Naive B cell (primary cell): ENCODE data around the gene AMIGO2. TPM values are rescaled to one million over a fixed set of nuclear protein-coding genes. Genes with fewer than 3 reads are reported as not detected.
"Not testable (repeated sequence)": the region's sequence is repeated elsewhere in the genome, so short reads cannot be mapped to it uniquely, and the experiment has no call there.

Source experiments
- ATAC-seq, 2 donors: fragments of 150-1000 bp; cut with Tn5 transposase; 2 replicates each; pipeline ENCODE4 v1.10.0; 2021; ENCODE audit warnings: low read depth in 2 of 2, mild to moderate bottlenecking in 2 of 2, moderate library complexity in 2 of 2
- DNase-seq: peaks from one replicate; pipeline ENCODE4 v3.0.0; 2022
- H3K27ac Mint-ChIP-seq, 6 donors: one replicate each; pipeline ENCODE4 v1.8.0; 2020 to 2022; ENCODE audit warnings: mild to moderate bottlenecking in 6 of 6, mixed read lengths in 6 of 6, moderate library complexity in 5 of 6, inconsistent platforms in 2 of 6
- H3K27me3 Mint-ChIP-seq, 3 donors: one replicate each; pipeline ENCODE4 v1.8.0; 2021 to 2022; ENCODE audit warnings: mixed read lengths in 3 of 3, mild to moderate bottlenecking in 1 of 3
- H3K36me3 Mint-ChIP-seq, 2 donors: one replicate each; pipeline ENCODE4 v1.8.0; 2020 to 2022; ENCODE audit warnings: mixed read lengths in 2 of 2, inconsistent platforms in 1 of 2, mild to moderate bottlenecking in 1 of 2
- H3K4me1 Mint-ChIP-seq, 3 donors: one replicate each; pipeline ENCODE4 v1.8.0; 2020 to 2022; ENCODE audit warnings: mixed read lengths in 3 of 3, inconsistent platforms in 1 of 3, mild to moderate bottlenecking in 1 of 3, moderate library complexity in 1 of 3
- H3K4me3 Mint-ChIP-seq, 8 donors: one replicate each; pipeline ENCODE4 v1.8.0; 2020 to 2022; ENCODE audit warnings: mild to moderate bottlenecking in 8 of 8, mixed read lengths in 8 of 8, moderate library complexity in 8 of 8, inconsistent platforms in 2 of 8
- H3K9me3 Mint-ChIP-seq, 7 donors: one replicate each; pipeline ENCODE4 v1.8.0; 2020 to 2022; ENCODE audit warnings: mixed read lengths in 7 of 7, mild to moderate bottlenecking in 5 of 7, inconsistent platforms in 2 of 7, moderate library complexity in 1 of 7
- polyA plus RNA-seq, 6 donors: library from polyadenylated mRNA; unstranded; fragments of 300-500 nt; fragmentation: Illumina TruSeq; gene quantifications; one replicate each; pipeline ENCODE4 v1.2.3, GENCODE V29; 2021; ENCODE audit warnings: low read depth in 6 of 6

Gene AMIGO2
- polyA plus RNA-seq, 6 donors from 2014 or later = 0.08 to 10.7 (median 6.1) TPM

GRCh38 chr12:47077206-47078085, 2.3 kb downstream of the AMIGO2 start:
- no peaks in the 10 kb centered on the region for H3K27me3 Mint-ChIP-seq
- peaks cover 0 to 8% of the 10 kb centered on the region in 2 donors for H3K36me3 Mint-ChIP-seq
- H3K9me3 Mint-ChIP-seq = no peaks in the 10 kb centered on the region
- H3K4me3 Mint-ChIP-seq = peak overlapping the region in 6 of 8 donors; percentile 22 to 94 (median 68)
- peak overlapping the region in 1 of 6 donors; percentile 66 for H3K27ac Mint-ChIP-seq
- H3K4me1 Mint-ChIP-seq = peaks cover 24 to 44% (median 31%) of the 10 kb centered on the region in 3 donors
- no peak for DNase-seq
- ATAC-seq = no peak

- H3K4me1 Mint-ChIP-seq = peaks cover 12 to 25% (median 12%) of the 10 kb centered on the region in 3 donors
- H3K27me3 Mint-ChIP-seq = no peaks in the 10 kb centered on the region
- no peak overlapping the region for H3K4me3 Mint-ChIP-seq
- peaks cover 0 to 2% of the 10 kb centered on the region in 2 donors for H3K36me3 Mint-ChIP-seq
- peak overlapping the region in 1 of 6 donors; percentile 41 for H3K27ac Mint-ChIP-seq
- H3K9me3 Mint-ChIP-seq = no peaks in the 10 kb centered on the region
- DNase-seq (no peak), ATAC-seq (no peak)
These were observed 4.3 kb downstream of the AMIGO2 start for GRCh38 chr12:47075192-47076084.

- Mint-ChIP-seq H3K27ac (peak overlapping the region in 1 of 6 donors; percentile 41), H3K4me3 (no peak overlapping the region), H3K27me3 (no peaks in the 10 kb centered on the region), H3K36me3 (no peaks in the 10 kb centered on the region), H3K4me1 (peaks cover 10 to 25% (median 12%) of the 10 kb centered on the region in 3 donors), H3K9me3 (no peaks in the 10 kb centered on the region)
- DNase-seq = no peak
- ATAC-seq = no peak
These were observed 5.0 kb downstream of the AMIGO2 start for GRCh38 chr12:47074757-47075156.

GRCh38 chr12:47073951-47074350, 5.8 kb downstream of the AMIGO2 start:
- no peak overlapping the region for H3K4me3 Mint-ChIP-seq
- H3K36me3 Mint-ChIP-seq = no peaks in the 10 kb centered on the region
- H3K4me1 Mint-ChIP-seq = peaks cover 4 to 20% (median 6%) of the 10 kb centered on the region in 3 donors
- no peak for ATAC-seq
- no peaks in the 10 kb centered on the region for H3K9me3 Mint-ChIP-seq
- DNase-seq = no peak
- H3K27me3 Mint-ChIP-seq = no peaks in the 10 kb centered on the region
- no peak overlapping the region for H3K27ac Mint-ChIP-seq

- H3K4me1 Mint-ChIP-seq = no peaks in the 10 kb centered on the region
- no peaks in the 10 kb centered on the region for H3K9me3 Mint-ChIP-seq
- H3K36me3 Mint-ChIP-seq = no peaks in the 10 kb centered on the region
- H3K4me3 Mint-ChIP-seq = no peak overlapping the region
- ATAC-seq (no peak), DNase-seq (peak; percentile 22)
- H3K27me3 Mint-ChIP-seq = no peaks in the 10 kb centered on the region
- H3K27ac Mint-ChIP-seq = no peak overlapping the region
These were observed 8.4 kb downstream of the AMIGO2 start for GRCh38 chr12:47071241-47071852.

- Mint-ChIP-seq H3K36me3 (no peaks in the 10 kb centered on the region), H3K4me1 (no peaks in the 10 kb centered on the region), H3K27me3 (no peaks in the 10 kb centered on the region), H3K9me3 (no peaks in the 10 kb centered on the region), H3K4me3 (no peak overlapping the region), H3K27ac (no peak overlapping the region)
- ATAC-seq (no peak), DNase-seq (no peak)
These were observed 9.4 kb downstream of the AMIGO2 start for GRCh38 chr12:47070310-47070709.

GRCh38 chr12:47068539-47068938, 11.2 kb downstream of the AMIGO2 start:
- ATAC-seq (no peak), DNase-seq (no peak)
- Mint-ChIP-seq H3K4me3 (no peak overlapping the region), H3K9me3 (no peaks in the 10 kb centered on the region), H3K27ac (peak overlapping the region in 1 of 6 donors; percentile 38), H3K36me3 (no peaks in the 10 kb centered on the region), H3K4me1 (no peaks in the 10 kb centered on the region), H3K27me3 (no peaks in the 10 kb centered on the region)

GRCh38 chr12:47067771-47068431, 11.9 kb downstream of the AMIGO2 start:
- Mint-ChIP-seq H3K9me3 (no peaks in the 10 kb centered on the region), H3K4me1 (no peaks in the 10 kb centered on the region)

GRCh38 chr12:47067176-47067575, 12.6 kb downstream of the AMIGO2 start:
- H3K36me3 Mint-ChIP-seq = no peaks in the 10 kb centered on the region
- no peaks in the 10 kb centered on the region for H3K9me3 Mint-ChIP-seq
- DNase-seq (no peak), ATAC-seq (no peak)
- H3K27ac Mint-ChIP-seq = peak overlapping the region in 2 of 6 donors; percentile 6 to 73
- no peak overlapping the region for H3K4me3 Mint-ChIP-seq
- no peaks in the 10 kb centered on the region for H3K27me3 Mint-ChIP-seq
- H3K4me1 Mint-ChIP-seq = no peaks in the 10 kb centered on the region

More at GRCh38 chr12:47067771-47068431, 11.9 kb downstream of the AMIGO2 start:
- DNase-seq (no peak), ATAC-seq (no peak)
- no peak overlapping the region for H3K27ac Mint-ChIP-seq
- H3K27me3 Mint-ChIP-seq = no peaks in the 10 kb centered on the region
- H3K4me3 Mint-ChIP-seq = no peak overlapping the region
- H3K36me3 Mint-ChIP-seq = no peaks in the 10 kb centered on the region

GRCh38 chr12:47066278-47067025, 13.3 kb downstream of the AMIGO2 start:
- DNase-seq = no peak
- Mint-ChIP-seq H3K9me3 (peaks cover 0 to 2% (median 0%) of the 10 kb centered on the region in 7 donors), H3K36me3 (no peaks in the 10 kb centered on the region), H3K4me3 (no peak overlapping the region), H3K27ac (no peak overlapping the region), H3K27me3 (no peaks in the 10 kb centered on the region), H3K4me1 (no peaks in the 10 kb centered on the region)
- ATAC-seq = no peak

- Mint-ChIP-seq H3K4me3 (no peak overlapping the region), H3K27ac (no peak overlapping the region), H3K9me3 (peaks cover 0 to 3% (median 0%) of the 10 kb centered on the region in 7 donors), H3K4me1 (no peaks in the 10 kb centered on the region), H3K27me3 (no peaks in the 10 kb centered on the region), H3K36me3 (no peaks in the 10 kb centered on the region)
- ATAC-seq = no peak
- no peak for DNase-seq
These were observed 14.2 kb downstream of the AMIGO2 start for GRCh38 chr12:47065546-47065945.

GRCh38 chr12:47058640-47059039, 21.1 kb downstream of the AMIGO2 start:
- H3K27ac Mint-ChIP-seq, H3K36me3 Mint-ChIP-seq: not testable (repeated sequence)

More at GRCh38 chr12:47058640-47059039, 21.1 kb downstream of the AMIGO2 start:
- not testable (repeated sequence) for ATAC-seq, DNase-seq, H3K4me3 Mint-ChIP-seq, H3K4me1 Mint-ChIP-seq
- peaks cover 0 to 19% (median 10%) of the 10 kb centered on the region in 7 donors for H3K9me3 Mint-ChIP-seq
- H3K27me3 Mint-ChIP-seq = peaks cover 0 to 11% (median 0%) of the 10 kb centered on the region in 3 donors
